ENCODE measurements around the gene RAB3GAP2. TPM values are rescaled to one million over a fixed set of nuclear protein-coding genes. Genes with fewer than 3 reads are reported as not detected.
"Not testable (repeated sequence)": the region's sequence is repeated elsewhere in the genome, so short reads cannot be mapped to it uniquely, and the experiment has no call there.

The RAB3GAP2 gene
- total RNA-seq, 1 experiment from 2014 or later: 19.9 TPM

DNA sequence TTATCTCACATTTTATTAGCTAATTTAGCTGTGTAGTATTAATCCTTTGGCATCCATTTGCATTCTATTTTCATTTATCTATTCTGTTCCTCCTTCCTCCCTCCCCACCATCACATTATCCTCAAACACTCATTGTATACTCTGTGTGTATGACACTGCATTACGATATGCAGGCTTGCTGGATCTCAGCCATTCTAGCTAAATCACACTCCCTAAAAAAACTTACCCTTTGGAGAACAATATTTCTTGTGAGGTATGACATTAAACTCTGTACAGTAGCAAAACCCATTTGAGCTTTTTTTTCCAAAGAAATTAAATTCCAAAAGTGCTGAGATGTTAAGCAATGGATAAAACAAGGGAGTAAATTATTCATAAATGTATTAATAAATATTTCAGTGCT lies 11.4 kb upstream of the RAB3GAP2 start:
- DNase-seq (ENCODE audit: low read depth): no peak

DNA sequence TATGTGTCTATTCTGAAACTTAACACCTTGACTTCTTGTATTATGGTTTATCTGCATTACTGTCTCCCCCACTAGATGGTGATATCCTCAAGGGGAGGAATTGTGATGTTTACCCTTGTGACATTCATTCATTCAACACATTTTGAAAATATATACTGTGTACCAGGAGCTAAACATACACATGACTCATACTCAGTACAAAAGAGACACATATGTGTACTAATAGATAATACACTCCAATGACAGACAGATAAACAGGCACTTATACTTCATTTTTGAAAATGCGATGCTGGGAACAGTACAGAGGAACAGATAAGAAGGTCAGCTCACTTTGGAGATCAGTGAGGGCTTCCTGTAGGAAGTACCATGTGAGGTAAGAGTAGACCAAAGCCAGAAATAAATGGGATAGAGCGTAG lies 8.9 kb upstream of the RAB3GAP2 start:
- DNase-seq (ENCODE audit: low read depth): peak; percentile 12

DNA sequence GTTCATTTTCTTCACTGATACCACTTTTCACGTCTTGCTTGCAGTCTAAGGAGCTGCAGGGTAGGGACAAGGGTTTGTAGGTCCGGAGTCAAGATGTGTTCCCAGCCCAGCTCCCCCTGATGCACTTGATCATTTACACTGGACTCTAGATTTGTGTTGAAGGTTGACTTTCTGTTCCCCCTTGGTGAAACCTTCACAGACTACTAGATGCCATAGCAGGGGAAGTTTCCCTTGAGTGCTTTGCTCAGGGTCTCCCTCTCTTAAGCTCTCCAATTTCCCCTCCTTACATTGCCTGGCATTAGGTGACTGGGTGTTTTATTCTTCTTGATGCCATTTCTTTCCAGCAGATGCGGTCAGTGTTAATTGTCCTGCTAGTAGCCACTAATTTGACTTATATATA lies 8.0 kb upstream of the RAB3GAP2 start:
- no peak for DNase-seq (ENCODE audit: low read depth)

DNA sequence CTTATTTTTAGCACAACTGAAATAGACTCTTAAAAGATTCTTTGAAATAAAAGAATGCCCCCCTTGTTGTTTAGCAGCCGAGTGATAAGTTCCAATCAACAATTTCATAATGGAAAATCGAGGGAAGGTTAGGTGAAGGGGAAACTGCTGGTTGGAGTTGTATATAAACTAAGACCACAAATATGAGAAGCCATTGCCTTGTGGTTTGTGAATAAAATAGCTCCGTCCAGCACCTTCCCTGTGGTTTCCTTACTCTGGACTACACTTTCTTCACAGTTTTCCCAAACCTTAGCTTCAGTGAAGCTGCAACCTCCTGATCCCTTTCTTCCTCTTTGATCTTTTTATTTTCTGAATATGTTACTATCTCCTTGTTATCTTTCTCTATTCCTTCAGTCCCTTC lies 6.7 kb upstream of the RAB3GAP2 start:
- peak; percentile 67 for DNase-seq (ENCODE audit: low read depth)

DNA sequence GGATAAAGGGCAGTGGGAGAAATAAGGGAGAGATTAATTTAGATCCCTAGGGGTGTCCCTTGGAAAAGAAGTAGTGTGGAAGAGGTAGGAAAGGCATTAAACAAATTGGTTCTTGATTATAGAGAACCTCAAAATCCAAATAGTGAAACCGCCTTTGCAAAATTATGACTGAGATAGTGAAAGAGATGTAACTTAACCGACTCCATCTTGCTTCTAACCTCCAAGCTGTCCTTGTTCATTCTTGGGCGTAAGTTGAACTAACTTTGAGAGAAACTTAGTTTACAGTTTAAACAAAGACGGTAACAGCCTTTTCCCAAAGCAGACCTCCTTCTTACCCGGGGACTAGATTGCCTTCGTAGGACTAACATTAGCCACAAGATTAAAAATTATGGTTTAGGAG lies 3.2 kb upstream of the RAB3GAP2 start:
- no peak for DNase-seq (ENCODE audit: low read depth)

DNA sequence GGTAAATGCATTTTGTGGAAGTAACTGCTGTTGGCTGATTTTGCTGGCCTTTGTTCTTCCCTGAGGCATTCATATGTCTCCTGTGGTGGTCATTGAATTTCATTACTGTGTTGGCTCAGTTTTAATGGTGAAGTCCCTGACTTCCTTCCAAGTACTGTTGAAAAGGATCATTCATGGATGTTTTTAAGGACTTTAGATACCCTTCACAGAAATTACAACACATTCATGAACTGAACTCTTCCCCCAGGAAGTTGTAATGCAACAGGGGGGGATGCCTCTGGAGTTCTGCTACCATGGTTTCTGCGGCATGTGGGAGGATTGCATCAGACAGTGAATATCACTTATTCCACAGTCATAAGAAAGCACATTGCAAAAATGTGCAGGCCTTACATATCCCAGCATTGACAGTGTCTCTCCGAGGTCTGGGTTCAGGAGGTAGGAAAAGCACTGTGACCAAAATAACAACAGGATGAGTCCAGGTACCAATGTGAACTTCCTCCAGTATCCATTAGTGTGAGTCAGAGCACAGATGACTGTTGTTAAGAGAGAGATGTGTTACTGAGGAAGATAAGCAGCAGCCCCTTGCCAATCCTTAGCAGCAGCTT lies 2.1 kb upstream of the RAB3GAP2 start:
- DNase-seq (ENCODE audit: low read depth): no peak

DNA sequence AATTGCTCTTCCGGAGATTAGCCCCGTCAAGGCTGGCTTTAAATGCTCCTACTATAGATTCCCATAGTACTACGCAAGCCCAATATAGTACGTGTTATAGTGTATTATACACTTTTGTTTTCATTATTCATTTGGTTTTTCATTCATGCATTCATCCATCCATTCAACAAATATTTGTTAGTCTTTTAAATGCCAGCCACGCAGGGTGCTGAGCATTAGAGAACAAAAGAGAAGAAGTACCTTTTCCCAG lies 513 bp upstream of the RAB3GAP2 start:
- no peak for DNase-seq (ENCODE audit: low read depth)

DNA sequence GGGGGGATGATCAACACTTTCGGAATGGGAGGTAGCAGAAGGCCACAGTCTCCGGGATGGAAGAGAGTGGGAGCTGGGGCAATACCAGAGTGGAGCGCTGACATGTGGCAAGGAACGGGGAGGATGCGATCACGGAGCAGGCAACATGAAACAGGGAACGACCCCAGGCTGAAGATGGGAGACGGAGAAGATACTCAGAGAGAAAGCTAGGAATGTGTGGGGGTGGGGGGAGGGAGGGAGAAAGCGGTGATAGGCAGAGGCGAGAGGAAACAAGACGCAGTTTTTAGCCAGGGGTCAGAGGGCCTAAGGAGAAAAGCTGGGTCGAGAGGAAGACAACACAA lies 577 bp downstream of the RAB3GAP2 start:
- peak; percentile 38 for DNase-seq (ENCODE audit: low read depth)

DNA sequence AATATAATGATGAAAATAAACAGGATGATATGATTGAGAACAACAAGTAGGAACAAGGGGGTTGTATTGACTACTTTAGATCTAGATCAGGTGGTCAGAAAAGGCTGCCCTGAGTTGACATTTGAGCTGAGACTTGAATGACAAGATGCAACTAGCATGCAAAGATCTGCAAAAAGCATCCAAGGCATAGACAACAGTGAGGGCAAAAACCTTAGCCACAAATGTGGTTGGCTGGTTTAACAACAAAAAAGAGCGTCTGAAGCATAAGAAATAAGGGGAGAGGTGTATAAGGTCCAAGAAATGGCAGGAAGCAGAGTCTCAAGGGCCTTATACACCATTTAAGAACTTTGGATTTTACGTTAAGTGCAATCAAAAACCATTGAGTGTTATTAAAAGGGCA lies 3.2 kb downstream of the RAB3GAP2 start:
- DNase-seq (ENCODE audit: low read depth): no peak

DNA sequence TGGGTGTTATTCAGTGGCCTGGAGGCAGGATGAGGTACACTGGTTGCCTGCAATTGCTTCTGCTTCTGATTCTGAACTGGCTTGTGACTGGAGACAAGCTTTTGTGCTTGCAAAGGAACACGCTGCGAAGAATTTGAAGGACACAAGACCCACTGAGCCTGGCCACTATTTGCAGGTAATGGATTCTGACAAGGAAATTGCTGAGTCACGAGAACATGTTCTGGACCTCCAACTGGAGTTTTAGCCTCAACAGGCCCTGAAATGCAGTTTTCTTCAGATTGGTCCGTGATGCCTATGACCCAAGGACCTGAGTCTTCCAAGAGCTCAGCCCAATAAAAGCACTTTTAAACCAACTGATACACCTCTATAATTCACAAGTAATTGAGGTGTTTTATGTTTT lies 4.6 kb downstream of the RAB3GAP2 start:
- DNase-seq (ENCODE audit: low read depth): no peak

DNA sequence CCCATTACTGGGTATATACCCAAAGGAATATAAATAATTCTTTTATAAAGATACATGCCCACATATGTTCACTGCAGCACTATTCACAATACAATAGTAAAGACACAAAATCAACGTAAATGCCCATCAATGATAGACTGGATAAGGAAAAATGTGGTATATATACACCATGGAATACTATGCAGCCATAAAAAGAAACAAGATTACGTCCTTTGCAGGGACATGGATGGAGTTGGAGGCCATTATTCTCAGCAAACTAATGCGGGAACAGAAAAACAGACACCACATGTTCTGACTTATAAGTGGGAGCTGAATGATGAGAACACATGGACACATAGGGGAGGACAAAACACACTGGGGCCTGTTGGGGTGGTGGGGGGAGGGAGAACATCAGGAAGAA lies 12.0 kb downstream of the RAB3GAP2 start:
- DNase-seq (ENCODE audit: low read depth): not testable (repeated sequence)

DNA sequence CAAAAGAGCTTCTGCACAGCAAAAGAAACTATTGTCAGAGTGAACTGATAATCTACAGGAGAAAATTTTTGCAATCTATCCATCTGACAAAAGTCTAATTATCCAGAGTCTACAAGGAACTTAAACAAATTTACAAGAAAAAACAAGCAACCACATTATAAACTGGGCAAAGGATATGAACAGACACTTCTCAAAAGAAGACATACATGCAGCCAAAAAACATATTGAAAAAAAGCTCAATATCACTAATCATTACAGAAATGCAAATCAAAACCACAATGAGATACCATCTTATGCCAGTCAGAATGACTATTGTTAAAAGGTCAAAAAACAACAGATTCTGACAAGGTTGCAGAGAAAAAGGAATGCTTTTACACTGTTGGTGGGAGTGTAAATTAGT lies 12.5 kb downstream of the RAB3GAP2 start:
- DNase-seq (ENCODE audit: low read depth): not testable (repeated sequence)

DNA sequence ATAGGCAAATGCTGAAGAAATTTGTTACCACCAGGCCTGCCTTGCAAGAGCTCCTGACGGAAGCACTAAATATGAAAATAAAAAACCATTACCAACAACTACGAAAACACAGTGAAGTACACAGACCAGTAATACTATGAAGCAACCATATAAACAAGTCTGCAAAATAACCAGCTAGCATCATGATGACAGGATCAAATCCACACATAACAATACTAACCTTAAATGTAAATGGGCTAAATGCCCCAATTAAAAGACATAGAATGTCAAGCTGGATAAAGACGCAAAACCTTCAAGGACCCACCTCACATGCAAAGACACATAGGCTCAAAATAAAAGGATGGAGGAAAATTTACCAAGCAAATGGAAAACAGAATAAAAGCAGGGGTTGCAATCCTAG lies 16.1 kb downstream of the RAB3GAP2 start:
- DNase-seq (ENCODE audit: low read depth): not testable (repeated sequence)

DNA sequence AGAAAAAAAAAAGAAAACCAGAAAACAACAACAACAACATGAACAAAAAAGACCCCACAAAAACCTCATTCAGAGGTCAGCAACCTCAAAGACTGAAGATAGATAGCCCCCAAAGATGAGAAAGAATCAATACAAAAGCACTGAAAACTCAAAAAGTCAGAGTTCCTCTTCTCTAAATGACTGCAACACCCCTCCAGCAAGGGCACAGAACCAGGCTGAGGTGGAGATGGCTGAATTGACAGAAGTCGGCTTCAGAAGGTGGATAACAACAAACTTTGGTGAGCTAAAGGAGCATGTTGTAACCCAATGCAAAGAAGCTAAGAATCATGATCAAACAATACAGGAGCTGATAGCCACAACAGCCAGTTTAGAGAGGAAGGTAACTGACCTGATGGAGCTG lies 17.0 kb downstream of the RAB3GAP2 start:
- no peak for DNase-seq (ENCODE audit: low read depth)

DNA sequence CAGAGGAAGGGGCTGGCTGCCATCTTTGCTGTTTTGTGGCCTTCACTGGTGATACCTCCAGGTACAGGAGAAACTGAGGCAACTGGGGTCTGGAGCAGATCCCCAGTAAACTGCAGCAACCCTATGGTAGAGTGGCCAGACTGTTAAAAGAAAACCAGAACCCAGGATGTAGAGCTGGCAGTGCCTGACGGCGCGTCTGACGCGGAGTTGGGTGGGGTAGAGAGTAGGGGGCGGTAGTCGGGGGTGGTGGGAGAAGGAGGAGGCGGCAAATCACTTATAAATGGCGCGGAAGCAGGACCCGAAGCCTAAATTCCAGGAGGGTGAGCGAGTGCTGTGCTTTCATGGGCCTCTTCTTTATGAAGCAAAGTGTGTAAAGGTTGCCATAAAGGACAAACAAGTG lies 19.0 kb downstream of the RAB3GAP2 start:
- not testable (repeated sequence) for DNase-seq (ENCODE audit: low read depth)

DNA sequence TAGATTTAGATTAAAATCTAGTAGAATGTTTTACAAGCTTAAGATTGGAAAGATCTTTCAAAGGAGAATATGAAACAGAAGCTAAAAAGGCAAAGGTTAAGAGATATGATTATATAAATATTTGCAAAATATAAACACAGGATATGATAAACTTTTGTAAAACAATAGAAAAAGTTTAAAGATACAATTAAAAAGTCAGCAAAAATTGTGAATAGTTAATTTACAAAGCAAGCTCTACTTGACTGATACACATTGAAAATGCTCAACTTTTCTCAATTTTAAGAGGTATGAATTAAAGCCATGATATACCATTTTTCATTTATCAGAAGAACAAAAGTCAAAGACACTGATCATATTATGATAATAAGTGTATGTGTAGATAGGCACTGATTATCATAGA lies 21.0 kb downstream of the RAB3GAP2 start:
- no peak for DNase-seq (ENCODE audit: low read depth)

DNA sequence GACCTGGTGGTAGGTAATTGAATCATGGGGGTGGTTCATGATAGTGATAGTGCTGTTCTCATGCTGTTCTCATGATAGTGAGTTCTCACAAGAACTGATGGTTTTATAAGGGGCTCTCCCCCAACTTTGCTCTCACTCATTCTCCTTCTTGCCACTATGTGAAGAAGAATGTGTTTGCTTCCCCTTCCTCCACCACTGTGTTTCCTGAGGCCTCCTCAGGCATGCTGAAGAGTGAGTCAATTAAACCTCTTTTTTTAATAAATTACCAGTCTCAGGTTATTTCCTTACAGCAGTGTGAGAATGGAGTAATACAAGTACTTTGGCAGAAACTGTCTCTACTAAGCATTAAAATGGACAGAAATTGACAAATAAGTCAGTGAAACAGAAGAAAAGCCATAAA lies 21.6 kb downstream of the RAB3GAP2 start:
- no peak for DNase-seq (ENCODE audit: low read depth)

DNA sequence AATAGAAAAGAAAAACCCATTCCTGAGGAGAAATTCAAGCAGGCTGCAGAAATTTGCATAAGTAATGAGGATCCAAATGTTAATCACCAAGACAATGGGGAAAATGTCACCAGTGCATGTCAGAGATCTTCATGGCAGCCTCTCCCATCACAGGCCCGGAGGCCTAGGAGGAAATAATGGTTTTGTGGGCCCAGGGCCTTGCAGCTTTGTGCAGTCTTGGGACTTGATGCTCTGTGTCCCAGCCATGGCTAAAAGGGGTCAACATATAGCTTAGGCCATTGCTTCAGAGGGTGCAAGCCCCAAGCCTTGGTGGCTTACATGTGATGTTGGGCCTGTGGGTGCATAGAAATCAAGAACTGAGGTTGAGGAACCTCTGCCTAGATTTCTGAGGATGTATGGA lies 22.7 kb downstream of the RAB3GAP2 start:
- no peak for DNase-seq (ENCODE audit: low read depth)

DNA sequence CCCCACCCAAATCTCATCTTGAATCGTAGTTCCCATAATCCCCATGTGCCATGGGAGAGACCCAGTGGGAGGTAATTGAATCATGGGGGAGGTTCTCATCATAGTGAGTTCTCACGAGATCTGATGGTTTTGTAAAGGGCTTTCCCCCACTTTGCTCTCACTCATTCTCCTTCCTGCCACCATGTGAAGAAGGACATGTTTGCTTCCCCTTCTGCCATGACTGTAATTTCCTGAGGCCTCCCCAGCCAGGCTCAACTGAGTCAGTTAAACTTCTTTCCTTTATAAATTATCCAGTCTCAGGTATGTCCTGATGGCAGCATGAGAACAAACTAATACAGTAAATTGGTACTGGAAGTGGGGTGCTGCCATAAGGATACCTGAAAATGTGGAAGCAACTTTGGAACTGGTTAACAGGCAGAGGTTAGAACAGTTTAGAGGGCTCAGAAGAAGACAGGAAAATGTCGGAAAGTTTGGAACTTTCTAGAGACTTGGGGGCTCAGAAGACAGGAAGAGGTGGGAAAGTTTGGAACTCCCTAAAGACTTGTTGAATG lies 23.5 kb downstream of the RAB3GAP2 start:
- DNase-seq (ENCODE audit: low read depth): not testable (repeated sequence)

DNA sequence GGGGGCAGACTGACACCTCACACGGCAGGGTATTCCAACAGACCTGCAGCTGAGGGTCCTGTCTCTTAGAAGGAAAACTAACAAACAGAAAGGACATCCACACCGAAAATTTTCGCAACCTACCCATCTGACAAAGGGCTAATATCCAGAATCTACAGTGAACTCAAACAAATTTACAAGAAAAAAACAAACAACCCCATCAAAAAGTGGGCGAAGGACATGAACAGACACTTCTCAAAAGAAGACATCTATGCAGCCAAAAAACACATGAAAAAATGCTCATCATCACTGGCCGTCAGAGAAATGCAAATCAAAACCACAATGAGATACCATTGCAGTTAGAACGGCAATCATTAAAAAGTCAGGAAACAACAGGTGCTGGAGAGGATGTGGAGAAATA lies 26.4 kb downstream of the RAB3GAP2 start:
- DNase-seq (ENCODE audit: low read depth): not testable (repeated sequence)

DNA sequence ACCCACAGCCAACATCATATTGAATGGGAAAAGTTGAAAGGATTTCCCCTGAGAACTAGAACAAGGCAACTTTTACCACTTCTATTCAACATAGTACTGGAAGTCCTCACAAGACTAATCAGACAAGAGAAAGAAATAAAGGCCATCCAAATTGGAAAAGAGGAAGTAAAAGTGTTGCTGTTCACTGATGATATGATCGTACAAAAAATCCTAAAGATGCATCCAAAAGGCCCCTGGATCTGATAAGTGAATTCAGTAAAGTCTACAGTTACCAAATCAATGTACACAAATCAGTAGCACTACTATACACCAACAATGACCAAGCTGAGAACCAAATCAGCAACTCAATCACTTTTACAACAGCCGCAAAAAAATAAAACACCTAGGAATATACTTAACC lies 28.3 kb downstream of the RAB3GAP2 start:
- DNase-seq (ENCODE audit: low read depth): no peak

DNA sequence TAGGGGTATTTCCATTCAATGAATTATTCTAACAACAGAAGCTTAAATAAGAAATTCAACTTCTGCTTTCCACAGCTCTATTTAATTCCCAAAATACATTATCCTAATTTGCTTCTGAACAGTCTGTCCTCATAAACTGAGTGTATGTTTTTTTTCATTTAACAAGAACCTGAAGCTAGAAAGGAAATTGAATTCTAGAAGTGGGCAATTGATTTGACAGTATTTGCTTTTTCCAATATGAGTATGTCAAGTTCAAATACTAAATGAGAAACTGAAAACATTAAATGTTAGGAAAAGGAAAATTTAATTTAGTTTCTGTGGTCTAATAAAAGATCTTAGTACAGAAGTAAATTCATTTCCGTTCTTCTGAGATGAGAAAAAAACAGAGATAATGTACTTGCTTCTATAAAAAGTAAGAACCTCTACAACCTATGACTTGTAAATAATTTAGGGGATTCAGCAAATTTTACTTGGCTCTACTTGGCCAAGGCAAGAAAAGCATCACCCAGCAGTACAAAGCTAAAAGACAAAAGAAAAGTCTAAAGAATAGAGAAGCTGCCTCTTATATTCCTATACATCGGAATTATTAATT lies 31.1 kb downstream of the RAB3GAP2 start:
- DNase-seq (ENCODE audit: low read depth): no peak

DNA sequence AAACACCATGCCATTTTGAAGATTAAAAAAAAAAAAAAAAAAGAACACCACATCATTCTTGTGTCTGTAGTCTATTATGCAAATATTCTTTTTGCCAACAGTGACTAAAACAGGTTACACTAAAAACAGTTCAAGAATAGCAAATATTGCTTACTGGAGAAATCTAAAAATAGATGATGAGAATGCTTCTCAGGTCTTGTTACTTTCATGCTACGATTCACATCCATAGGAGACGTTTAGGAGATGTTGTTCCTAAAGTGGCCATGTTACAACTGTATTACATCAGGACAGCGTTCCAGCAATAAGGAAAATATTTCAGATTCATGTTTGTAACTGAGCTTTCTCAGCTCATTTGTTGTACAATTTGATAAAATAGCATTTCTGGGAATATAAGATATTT lies 32.3 kb downstream of the RAB3GAP2 start:
- DNase-seq (ENCODE audit: low read depth): no peak

DNA sequence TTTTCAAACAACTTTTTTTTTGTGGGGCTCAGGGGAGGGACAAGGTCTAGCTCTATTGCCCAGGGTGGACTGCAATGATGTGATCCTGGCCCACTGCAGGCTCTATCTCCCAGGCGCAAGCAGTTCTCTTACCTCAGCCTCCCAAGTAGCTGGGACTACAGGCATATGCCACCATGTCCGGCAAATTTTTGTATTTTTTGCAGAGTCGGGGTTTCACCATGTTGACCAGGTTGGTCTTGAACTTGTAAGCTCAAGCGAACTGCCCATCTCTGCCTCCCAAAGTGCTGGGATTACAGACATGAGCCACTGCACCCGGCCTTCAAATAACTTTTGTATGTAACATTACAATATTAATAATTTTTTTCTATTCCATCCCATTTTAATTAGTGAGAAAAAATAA lies 33.0 kb downstream of the RAB3GAP2 start:
- DNase-seq (ENCODE audit: low read depth): no peak

Measured in M059J (cell line).